SKM-1 (cell line): ENCODE results near the gene USP20.

ENCODE experiments used
- DNase-seq: peaks from one replicate; lab custom pipeline; 2025; ENCODE audit not compliant: unreplicated experiment; lab: John Stamatoyannopoulos, UW

The USP20 gene

DNA sequence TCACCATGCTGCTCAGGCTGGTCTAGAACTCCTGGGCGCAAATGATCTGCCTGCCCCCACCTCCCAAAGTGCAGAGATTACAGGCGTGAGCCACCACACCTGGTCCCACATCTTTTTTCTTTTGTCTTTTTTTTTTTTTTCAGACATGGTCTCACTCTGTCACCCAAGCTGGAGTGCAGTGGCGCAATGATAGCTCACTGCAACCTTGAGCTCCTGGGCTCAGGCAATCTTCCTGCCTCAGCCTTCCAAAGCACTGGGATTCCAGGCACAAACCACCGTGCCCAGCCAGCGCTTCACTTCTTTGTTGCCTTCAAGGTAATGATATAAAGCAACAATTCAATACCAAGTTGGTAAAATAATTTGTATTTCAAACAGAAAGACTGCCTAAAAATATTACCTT, 78.8 kb downstream of the USP20 start:
- no peak for DNase-seq

DNA sequence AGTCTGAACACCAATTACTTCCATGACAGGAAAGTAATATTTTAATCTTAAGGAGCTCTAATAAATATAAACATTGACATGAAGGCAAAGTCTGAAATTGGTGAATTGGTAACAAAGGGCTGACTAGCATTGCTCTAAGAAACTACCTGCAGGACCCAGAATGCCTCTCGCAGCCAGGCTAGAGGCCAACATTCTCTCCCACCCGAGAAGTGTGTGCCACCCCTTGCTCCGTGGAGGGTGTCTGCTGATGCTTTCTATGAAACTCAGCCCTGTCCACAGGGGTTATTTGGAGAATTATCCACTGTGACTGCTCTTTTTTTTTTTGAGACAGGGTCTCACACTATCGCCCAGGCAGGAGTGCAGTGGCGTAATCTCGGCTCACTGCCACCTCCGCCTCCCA, 81.4 kb downstream of the USP20 start:
- DNase-seq, result no peak

DNA sequence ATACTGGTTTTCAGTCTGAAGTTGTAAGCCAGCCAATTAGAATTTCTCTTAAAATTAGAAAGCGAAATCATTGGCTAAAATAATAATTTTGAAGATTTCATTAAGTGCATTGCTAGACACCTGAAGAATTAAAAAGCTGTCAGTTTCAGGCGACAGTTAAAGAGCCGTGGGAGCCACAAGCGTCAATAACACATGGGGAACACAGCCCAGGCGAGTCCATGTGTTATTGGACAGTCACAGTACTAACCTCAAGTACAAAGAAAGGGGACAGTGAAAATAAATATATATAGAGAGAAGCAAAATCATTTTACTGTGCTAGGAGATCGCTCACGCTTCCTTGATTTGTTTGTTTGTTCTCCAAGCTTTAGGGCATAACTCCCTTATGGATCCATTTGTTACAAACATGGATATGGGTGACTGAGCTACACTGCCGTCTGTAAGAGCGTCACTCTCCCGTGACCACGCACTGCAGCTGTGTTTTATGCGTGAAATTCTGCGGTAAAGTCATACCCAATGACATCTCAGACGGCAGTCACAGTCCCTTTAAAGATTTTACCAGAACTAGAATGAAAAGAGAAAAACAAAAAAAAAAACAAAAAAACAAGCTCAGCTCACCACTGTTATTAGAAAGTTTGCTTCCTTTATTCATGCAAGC, 83.2 kb downstream of the USP20 start:
- DNase-seq, result no peak

DNA sequence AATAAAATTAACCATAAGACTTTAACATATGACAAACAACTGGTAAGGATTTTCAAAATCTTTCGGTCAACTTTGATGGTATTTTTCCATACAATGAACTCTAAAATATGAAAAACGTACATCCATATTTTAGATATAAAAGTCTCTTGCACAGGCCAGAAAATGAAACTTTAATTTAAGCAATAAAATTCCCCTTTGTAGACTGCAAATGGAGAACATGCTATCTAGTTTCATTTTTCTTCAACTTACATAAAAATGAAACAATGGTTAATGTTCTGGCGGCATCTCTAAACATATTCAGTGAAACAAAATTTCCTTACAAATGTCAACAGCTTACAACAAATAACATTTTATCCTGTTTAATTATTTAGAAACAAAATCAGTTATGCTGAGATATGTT, 84.0 kb downstream of the USP20 start:
- DNase-seq, result no peak

- DNase-seq, result no peak
Measured at GRCh38 chr9:129919841-129920240, 84.6 kb downstream of the USP20 start.

DNA sequence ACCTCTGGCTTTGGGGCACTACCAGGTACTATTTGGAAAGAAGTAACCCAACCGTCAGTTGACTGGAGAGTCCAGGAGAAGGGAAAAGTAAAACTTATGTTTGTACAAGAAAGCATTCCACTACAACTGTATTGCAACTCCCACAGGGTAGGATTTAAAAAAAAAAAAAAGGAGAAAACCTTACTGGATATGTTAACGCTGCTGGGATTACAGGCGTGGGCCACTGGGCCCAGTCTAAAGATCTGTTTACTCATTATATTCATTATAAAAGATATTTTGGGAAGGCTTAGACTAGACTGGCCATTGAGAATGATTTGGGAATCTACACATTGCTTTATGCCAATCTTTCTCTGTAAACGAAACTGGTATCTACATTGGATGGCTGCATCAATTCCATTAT, 86.6 kb downstream of the USP20 start:
- no peak for DNase-seq

DNA sequence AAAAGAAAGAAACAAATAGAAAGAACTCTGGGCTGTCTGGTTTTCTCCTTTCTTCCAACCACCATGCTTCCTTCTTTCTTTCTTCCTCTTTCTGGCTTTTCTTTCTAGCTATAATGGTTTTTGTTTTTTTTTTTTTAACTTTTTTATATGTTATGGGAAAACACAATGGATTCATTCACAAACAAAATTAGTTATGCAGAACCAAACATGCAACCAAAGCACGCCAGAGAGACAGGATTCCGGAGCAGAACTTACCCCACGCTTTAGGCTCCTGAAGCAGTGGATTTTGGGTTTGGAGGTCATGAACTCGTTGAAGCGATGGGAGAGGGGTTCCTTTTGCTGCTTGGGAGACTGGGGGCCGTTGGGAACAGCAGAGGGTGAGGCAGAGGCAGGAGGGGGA, 88.3 kb downstream of the USP20 start:
- DNase-seq, result no peak

DNA sequence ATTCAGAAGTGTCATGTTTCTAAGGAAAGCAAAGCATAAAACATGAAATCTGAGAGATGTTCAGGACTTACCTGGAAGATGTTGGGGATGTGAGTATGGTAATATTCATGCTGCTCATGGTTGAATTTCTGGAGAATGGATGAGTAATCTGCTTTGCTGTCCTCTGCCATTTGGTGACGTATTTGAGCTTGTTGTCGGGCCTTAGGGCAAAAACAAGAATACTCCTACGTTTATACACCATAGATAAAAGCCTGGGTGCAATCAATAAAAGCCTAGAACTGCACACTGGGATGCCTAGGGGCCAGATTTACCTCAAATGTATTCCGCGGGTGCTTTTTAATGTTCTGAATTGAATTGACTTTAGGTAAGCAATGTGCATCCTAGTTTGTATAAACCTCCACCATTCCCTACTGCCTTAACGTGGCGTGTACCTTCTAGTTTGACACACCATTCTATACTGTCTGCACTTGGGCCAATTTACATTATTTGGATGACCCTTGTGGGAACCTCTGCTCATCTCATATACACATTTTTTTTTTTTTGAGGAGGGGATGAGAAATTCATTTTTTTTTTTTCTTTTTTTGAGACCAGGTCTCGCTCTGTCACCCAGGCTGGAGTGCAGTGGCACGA, 94.4 kb downstream of the USP20 start:
- no peak for DNase-seq

- no peak for DNase-seq
Measured at GRCh38 chr9:129930743-129931142, 95.5 kb downstream of the USP20 start.
